Measurements from ENCODE around the gene NUDT1.

Gene NUDT1

DNA sequence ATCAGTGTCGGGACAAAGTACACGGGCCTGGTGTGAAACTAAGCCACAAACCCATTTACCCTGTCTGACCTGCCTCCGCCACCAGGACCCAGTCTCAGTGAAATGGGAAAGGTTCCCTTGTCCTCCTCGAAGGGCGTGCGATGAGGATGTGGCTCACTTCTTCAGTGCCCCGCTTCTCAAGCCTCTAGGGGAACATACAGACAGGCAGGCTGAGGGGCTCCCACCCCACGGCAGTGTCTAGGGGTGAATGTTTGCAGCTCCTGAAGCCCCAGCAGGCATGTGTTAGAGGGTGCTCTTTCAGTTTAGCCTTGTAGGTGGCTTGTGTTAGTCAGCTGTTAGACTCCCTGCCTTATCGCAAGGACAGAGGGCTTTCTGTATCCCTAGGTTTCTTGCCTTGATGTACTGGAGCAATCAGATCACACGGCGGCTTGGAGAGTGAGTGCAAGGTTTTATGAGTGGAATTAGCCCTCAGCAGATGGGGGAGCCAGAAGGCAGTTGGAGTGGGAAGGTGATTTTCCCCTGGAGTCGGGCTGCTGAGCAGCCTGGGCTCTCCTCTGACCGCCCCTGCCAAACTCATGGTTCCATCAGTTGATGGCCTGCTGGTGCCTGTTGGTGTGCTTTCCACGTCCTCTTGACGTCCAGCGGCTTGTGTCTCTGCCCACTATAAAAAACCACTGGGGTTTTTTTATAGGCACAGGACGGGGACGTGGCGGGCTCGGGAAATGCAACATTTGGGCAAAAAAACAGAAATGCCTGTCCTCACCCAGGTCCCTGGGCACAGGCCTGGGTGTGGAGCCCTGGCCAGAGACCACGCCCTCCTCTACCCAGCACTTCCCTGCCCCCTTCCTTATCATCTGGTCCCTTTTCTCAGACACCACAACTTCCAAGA is 759 bp downstream of the NUDT1 start:
- Histone ChIP-seq H3K27me3 (replicated peaks; ENCODE audit: control insufficient read depth, insufficient read depth, low read length) (no peaks in the 10 kb centered on the region), H3K36me3 (ENCODE audit: control insufficient read depth, insufficient read depth, low read length) (peaks cover 7% of the 10 kb centered on the region), H3K4me3 (replicated peaks; ENCODE audit: low read depth, low read length) (peak overlapping the region; percentile 89)
- TF ChIP-seq, protein P1, sequence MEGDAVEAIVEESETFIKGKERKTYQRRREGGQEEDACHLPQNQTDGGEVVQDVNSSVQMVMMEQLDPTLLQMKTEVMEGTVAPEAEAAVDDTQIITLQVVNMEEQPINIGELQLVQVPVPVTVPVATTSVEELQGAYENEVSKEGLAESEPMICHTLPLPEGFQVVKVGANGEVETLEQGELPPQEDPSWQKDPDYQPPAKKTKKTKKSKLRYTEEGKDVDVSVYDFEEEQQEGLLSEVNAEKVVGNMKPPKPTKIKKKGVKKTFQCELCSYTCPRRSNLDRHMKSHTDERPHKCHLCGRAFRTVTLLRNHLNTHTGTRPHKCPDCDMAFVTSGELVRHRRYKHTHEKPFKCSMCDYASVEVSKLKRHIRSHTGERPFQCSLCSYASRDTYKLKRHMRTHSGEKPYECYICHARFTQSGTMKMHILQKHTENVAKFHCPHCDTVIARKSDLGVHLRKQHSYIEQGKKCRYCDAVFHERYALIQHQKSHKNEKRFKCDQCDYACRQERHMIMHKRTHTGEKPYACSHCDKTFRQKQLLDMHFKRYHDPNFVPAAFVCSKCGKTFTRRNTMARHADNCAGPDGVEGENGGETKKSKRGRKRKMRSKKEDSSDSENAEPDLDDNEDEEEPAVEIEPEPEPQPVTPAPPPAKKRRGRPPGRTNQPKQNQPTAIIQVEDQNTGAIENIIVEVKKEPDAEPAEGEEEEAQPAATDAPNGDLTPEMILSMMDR (IDR thresholded peaks at IDR 0.05; ENCODE audit: insufficient read depth, low read length, poor library complexity, severe bottlenecking), result no peak
- peak; percentile 51 for DNase-seq (ENCODE audit: extremely low read depth, insufficient read length)

DNA sequence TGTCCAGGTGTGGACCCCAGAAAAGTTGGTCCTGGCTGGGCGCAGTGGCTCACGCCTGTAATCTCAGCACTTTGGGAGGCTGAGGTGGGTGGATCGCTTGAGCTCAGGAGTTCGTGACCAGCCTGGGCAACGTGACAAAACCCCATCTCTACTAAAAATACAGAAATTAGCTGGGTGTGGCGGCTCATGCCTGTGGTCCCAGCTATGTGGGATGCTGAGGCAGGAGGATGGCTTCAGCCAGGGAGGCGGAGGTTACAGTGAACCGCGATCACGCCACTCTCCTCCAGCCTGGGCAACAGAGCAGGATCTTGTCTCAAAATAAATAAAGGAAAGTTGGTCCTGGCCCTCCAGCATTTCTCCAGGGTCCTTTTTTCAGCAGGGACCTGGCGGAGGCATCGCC is 1.4 kb downstream of the NUDT1 start:
- peaks cover 5% of the 10 kb centered on the region for H3K36me3 ChIP-seq (ENCODE audit: control insufficient read depth, insufficient read depth, low read length)
- no peaks in the 10 kb centered on the region for H3K27me3 ChIP-seq (replicated peaks; ENCODE audit: control insufficient read depth, insufficient read depth, low read length)
- no peak overlapping the region; the same call in 1 of the 2 replicates for H3K4me3 ChIP-seq (replicated peaks; ENCODE audit: low read depth, low read length)
- DNase-seq (ENCODE audit: extremely low read depth, insufficient read length), result no peak
- TF ChIP-seq, protein P1 (IDR thresholded peaks at IDR 0.05; ENCODE audit: insufficient read depth, low read length, poor library complexity, severe bottlenecking), result no peak

DNA sequence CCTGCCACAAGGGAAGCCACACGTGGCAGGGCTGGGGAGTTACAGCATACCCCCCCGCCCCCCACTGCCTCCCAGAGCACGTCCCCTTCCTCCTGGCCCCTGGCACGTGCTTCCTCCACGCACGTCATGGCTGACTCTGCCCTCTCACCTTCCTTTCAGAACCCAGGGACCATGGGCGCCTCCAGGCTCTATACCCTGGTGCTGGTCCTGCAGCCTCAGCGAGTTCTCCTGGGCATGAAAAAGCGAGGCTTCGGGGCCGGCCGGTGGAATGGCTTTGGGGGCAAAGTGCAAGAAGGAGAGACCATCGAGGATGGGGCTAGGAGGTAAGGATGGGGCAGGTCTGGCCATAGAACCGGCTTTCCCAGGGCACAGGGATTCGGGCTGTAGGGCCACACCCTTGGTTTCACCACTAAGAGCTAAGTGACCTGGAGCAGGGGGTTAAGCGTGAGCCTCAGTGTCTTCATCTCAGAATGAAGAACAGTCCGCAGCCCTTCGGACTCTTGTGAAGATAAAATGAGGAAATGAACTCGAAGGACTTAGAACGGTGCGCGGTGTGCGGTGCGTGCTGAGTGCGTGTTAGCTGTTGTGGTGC is 2.5 kb downstream of the NUDT1 start:
- Histone ChIP-seq H3K27me3 (replicated peaks; ENCODE audit: control insufficient read depth, insufficient read depth, low read length) (no peaks in the 10 kb centered on the region), H3K4me3 (replicated peaks; ENCODE audit: low read depth, low read length) (no peak overlapping the region), H3K36me3 (ENCODE audit: control insufficient read depth, insufficient read depth, low read length) (no peaks in the 10 kb centered on the region; the same call in none of the 2 replicates)
- DNase-seq (ENCODE audit: extremely low read depth, insufficient read length), result no peak
- TF ChIP-seq, protein P1 (IDR thresholded peaks at IDR 0.05; ENCODE audit: insufficient read depth, low read length, poor library complexity, severe bottlenecking), result no peak

DNA sequence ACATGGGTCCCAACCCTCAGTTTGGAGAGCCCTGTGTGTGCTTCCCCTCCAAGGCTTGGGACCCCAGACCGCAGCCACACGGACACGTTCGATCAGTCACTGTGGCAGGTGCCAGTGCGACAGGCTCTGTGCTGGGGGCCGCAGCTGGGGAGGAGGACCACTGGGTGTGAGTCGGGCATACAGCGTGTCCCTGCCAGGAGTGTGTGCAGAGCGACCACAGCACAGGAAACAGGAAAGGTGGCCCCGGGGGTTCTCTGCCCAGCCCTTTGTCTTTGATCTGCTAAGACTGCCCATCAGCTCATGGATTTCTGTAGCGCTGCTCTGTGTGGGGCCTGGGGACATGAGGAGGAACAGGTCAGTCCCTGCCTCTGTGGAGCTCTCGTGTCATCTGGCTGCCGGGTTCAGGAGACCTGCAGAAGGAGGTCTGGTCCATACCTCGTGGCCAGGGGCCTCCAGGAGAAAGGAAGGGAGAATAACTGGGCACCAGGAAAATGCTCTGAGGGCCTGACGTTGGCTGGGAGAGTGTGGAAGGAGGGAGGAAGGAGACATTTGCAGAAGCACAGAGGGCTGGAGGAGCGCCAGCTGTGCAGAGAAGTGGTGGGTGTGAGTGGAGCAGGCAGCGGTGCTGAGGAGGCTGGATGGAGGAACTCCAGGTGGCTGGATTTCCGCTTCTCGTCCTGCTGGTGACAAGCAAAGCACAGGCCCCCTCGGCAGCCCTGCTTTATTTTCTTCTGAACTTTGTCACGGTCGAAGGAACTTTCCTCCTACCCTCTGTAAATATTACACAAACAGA is 4.1 kb downstream of the NUDT1 start:
- DNase-seq (ENCODE audit: extremely low read depth, insufficient read length), result no peak
- Histone ChIP-seq H3K27me3 (replicated peaks; ENCODE audit: control insufficient read depth, insufficient read depth, low read length) (no peaks in the 10 kb centered on the region), H3K36me3 (ENCODE audit: control insufficient read depth, insufficient read depth, low read length) (no peaks in the 10 kb centered on the region; the same call in none of the 2 replicates), H3K4me3 (replicated peaks; ENCODE audit: low read depth, low read length) (no peak overlapping the region)
- TF ChIP-seq, protein P1 (IDR thresholded peaks at IDR 0.05; ENCODE audit: insufficient read depth, low read length, poor library complexity, severe bottlenecking), result no peak

DNA sequence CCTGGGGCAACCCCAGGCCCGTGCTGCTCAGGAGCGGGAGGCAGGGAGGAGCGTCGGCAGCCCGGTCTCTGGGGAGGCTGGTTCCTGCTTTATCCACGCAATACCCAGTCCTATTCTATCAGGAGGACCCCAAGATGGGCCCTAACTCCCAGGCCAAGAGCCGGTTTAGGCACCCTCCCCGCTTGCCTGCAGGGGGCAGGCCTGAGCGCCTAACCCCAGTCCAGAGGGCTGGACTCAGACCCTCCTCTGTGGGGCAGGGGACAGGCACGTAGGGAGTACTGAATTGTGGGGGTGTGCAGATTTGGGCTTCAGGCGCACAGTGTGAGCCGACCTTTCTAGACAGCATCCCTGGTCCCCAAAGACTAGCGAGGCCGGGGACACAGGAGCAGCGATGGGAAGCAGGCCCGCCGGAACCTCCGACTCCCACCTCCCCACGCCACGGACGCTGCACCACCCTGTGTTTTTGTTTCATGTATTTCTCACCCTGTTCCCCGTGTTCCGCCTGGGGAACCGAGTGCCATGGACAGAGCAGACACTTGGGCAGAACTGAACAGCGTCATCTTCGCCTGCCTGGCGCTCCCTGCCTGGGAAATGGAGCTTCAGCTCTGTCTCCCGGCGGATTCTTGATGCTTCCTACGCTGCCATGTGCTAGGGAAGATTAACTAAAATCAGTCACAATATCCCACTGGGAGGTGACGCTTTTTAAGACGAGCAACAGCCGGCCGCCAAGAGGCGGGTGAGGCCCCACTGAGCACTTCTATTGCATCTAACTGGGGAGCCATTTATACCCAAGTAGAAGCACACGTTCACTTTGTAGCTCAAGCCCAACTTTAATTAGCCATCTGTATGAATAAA is 5.3 kb downstream of the NUDT1 start:
- Histone ChIP-seq H3K4me3 (replicated peaks; ENCODE audit: low read depth, low read length) (no peak overlapping the region), H3K27me3 (replicated peaks; ENCODE audit: control insufficient read depth, insufficient read depth, low read length) (no peaks in the 10 kb centered on the region), H3K36me3 (ENCODE audit: control insufficient read depth, insufficient read depth, low read length) (peaks cover 2% of the 10 kb centered on the region)
- no peak for DNase-seq (ENCODE audit: extremely low read depth, insufficient read length)
- TF ChIP-seq, protein P1 (IDR thresholded peaks at IDR 0.05; ENCODE audit: insufficient read depth, low read length, poor library complexity, severe bottlenecking), result peak; percentile 81
